ENCODE results near the gene GLRX3.

Gene GLRX3

DNA sequence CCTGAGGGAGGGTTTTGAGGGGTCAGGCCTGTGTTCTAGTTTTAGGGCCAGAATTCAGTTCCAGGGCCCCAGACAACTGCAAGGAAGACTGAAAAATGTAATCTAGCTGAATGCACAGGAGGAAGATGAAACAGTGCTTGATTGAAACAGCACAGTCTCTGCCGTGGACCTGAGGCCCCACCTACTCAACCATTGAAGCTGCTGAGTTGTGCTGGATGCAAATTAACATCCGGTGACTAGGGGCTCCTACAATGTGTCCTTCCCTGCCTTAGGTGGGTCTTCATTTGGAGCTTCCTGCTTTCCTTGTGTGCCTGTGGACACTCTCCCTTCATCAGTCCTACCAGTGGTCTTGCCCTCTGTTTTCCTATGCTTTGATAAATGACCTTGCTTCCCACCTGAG is 5.7 kb downstream of the GLRX3 start:
- H3K27me3 ChIP-seq (ENCODE audit: insufficient read depth, low read depth, severe bottlenecking) = no peaks in the 10 kb centered on the region
- H3K36me3 ChIP-seq = peaks cover 28% of the 10 kb centered on the region
- H3K9me3 ChIP-seq (ENCODE audit: severe bottlenecking) = no peaks in the 10 kb centered on the region
- H3K4me3 ChIP-seq (ENCODE audit: low read depth, low read length) = no peak overlapping the region
- no peak for DNase-seq
- TF ChIP-seq, protein P1, sequence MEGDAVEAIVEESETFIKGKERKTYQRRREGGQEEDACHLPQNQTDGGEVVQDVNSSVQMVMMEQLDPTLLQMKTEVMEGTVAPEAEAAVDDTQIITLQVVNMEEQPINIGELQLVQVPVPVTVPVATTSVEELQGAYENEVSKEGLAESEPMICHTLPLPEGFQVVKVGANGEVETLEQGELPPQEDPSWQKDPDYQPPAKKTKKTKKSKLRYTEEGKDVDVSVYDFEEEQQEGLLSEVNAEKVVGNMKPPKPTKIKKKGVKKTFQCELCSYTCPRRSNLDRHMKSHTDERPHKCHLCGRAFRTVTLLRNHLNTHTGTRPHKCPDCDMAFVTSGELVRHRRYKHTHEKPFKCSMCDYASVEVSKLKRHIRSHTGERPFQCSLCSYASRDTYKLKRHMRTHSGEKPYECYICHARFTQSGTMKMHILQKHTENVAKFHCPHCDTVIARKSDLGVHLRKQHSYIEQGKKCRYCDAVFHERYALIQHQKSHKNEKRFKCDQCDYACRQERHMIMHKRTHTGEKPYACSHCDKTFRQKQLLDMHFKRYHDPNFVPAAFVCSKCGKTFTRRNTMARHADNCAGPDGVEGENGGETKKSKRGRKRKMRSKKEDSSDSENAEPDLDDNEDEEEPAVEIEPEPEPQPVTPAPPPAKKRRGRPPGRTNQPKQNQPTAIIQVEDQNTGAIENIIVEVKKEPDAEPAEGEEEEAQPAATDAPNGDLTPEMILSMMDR (IDR thresholded peaks at IDR 0.05; ENCODE audit: low read depth, low read length) = no peak
- no peak overlapping the region for H3K27ac ChIP-seq

DNA sequence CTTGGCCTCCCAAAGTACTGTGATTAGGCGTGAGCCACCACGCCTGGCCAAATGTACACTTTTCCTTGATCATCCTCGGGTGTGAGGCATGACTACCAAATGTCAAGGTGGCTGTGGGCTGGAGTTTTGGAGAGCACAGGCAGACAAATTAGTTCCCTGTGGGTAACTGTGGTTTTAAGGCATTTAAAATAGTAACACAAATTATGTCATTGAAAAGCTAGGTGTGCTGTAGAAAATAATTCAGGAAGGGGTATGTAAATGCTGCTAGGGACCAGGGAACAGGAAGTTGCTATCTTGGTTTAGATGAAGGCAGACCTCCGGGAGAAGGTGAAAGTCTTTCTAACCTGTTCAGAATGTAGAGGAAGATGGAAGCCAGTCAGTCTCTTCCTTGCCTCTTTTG is 9.9 kb downstream of the GLRX3 start:
- peaks cover 31% of the 10 kb centered on the region for H3K36me3 ChIP-seq
- DNase-seq = no peak
- no peak overlapping the region for H3K4me3 ChIP-seq (ENCODE audit: low read depth, low read length)
- H3K27me3 ChIP-seq (ENCODE audit: insufficient read depth, low read depth, severe bottlenecking) = no peaks in the 10 kb centered on the region
- H3K27ac ChIP-seq = no peak overlapping the region
- no peaks in the 10 kb centered on the region for H3K9me3 ChIP-seq (ENCODE audit: severe bottlenecking)
- TF ChIP-seq, protein P1 (IDR thresholded peaks at IDR 0.05; ENCODE audit: low read depth, low read length) = no peak

DNA sequence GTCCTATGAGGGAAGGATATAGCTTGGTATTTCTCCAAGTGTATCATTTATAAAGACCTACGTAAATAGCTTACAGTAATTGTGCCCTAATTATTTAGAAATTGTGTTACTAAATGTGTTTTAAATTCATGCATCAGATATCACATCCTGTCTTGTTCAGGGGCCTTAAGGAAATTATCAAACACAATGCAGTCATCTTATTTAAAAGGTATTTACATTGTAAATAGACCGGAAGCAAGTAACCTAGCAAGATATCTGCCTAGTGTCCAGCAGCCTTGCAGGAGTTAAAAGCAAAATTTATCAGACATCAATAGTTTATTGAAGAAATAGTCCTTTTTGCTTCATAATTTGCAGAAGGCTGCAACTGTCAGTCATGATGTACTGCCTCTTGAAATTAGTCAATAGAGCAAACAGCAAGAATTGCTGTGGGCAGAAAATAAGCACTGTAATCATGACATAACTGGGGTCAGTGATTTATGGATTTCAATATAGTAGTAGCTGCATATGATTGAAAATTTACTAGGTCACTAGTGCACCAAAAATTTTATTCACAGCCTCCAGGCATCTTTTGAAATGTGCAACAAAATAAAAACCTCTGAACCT is 23.1 kb downstream of the GLRX3 start:
- no peak overlapping the region for H3K27ac ChIP-seq
- no peaks in the 10 kb centered on the region for H3K9me3 ChIP-seq (ENCODE audit: severe bottlenecking)
- no peak for DNase-seq
- H3K27me3 ChIP-seq (ENCODE audit: insufficient read depth, low read depth, severe bottlenecking) = no peaks in the 10 kb centered on the region
- H3K4me3 ChIP-seq (ENCODE audit: low read depth, low read length) = no peak overlapping the region
- peaks cover 44% of the 10 kb centered on the region for H3K36me3 ChIP-seq
- TF ChIP-seq, protein P1 (IDR thresholded peaks at IDR 0.05; ENCODE audit: low read depth, low read length) = no peak

DNA sequence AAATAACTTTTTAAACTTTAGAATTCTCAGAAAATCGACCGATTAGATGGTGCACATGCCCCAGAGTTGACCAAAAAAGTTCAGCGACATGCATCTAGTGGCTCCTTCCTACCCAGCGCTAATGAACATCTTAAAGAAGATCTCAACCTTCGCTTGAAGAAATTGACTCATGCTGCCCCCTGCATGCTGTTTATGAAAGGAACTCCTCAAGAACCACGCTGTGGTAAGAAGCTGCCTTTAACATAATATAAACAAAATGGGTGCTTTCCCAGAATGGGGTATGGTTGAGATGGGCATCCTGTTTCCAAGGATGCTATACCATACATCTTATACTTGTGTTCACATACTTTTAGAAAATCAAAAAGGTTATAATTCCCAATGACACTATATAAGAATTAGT is 24.6 kb downstream of the GLRX3 start:
- DNase-seq = no peak
- no peak overlapping the region for H3K27ac ChIP-seq
- no peaks in the 10 kb centered on the region for H3K27me3 ChIP-seq (ENCODE audit: insufficient read depth, low read depth, severe bottlenecking)
- H3K9me3 ChIP-seq (ENCODE audit: severe bottlenecking) = no peaks in the 10 kb centered on the region
- TF ChIP-seq, protein P1 (IDR thresholded peaks at IDR 0.05; ENCODE audit: low read depth, low read length) = no peak; the same call in 1 of the 2 replicates
- H3K4me3 ChIP-seq (ENCODE audit: low read depth, low read length) = no peak overlapping the region
- H3K36me3 ChIP-seq = peaks cover 42% of the 10 kb centered on the region

DNA sequence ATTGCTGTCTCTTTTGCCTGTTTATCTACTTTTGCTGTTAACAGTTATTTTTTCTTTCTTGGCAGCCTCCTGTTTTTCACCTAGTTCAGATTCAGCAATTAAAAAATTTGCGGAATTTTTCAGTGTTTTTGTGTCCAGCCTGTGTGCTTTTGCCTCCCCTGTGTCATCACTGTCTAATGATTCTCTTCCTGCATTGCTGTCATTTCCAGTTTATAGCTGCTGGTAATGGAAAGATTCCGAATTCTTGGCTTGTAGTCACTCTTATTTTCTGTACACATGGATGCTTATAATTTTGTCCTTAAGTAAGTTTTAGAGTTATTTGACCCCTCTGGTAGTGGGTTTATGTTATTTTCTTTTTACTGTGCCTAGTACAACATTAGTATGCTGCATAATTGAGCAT is 25.1 kb downstream of the GLRX3 start:
- no peak for DNase-seq
- no peak overlapping the region for H3K27ac ChIP-seq
- H3K4me3 ChIP-seq (ENCODE audit: low read depth, low read length) = no peak overlapping the region
- H3K36me3 ChIP-seq = peaks cover 37% of the 10 kb centered on the region
- H3K27me3 ChIP-seq (ENCODE audit: insufficient read depth, low read depth, severe bottlenecking) = no peaks in the 10 kb centered on the region
- H3K9me3 ChIP-seq (ENCODE audit: severe bottlenecking) = no peaks in the 10 kb centered on the region
- TF ChIP-seq, protein P1 (IDR thresholded peaks at IDR 0.05; ENCODE audit: low read depth, low read length) = no peak

DNA sequence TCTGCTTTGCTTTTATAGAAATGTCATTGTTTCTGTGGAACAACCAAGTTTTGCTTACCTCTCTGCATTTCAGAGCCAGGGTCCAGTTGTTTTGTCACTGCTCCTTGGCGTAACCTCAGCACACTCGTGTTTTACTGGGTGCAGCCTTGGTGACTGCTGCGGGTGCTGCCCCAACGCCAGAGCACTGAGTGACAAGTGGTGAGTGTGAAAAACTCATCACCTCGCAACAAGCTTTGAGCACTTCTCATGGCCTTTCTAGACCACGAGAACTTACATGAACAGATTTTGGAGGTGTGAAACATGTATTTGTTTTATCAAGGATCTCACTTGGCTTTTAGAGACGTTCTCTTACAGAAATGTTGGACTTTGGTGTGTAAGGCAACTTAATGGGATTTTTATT is 31.0 kb downstream of the GLRX3 start:
- Histone ChIP-seq H3K27ac (no peak overlapping the region), H3K36me3 (peaks cover 40% of the 10 kb centered on the region), H3K27me3 (ENCODE audit: insufficient read depth, low read depth, severe bottlenecking) (no peaks in the 10 kb centered on the region), H3K9me3 (ENCODE audit: severe bottlenecking) (no peaks in the 10 kb centered on the region), H3K4me3 (ENCODE audit: low read depth, low read length) (no peak overlapping the region)
- TF ChIP-seq, protein P1 (IDR thresholded peaks at IDR 0.05; ENCODE audit: low read depth, low read length) = no peak
- no peak for DNase-seq
